ENCODE results near the gene S1PR1.

S1PR1 gene

DNA sequence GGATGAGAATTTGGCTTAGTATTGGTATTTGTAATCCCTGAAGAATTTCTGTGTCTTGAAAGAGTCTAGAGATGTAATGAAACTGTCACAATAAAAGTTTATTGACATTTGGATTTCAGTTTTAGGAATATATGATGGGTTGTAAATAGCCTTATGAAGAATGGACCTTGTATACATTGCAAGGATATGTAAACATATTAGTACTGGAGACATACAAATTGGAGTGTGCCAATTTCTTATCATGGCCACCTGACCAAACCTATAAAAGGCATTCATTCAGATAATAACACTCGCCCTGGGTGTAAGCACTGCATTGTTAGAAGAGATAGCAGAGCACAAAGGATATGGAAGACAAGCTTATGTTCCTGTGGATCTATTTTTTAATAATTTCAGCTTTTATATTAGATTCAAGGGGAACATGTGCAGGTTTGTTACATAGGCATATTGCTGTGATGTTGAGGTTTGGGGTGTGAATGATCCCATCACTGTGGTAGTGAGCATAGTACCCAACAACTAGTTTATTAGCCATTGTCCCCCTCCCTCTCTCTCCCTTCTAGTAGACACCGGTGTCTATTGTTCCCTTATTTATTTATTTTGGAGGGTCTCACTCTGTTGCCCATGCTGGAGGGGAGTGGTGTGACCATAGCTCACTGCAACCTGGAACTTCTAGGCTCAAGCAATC, 8.6 kb downstream of the S1PR1 start:
- H3K4me3 ChIP-seq (ENCODE audit: low read depth, low read length): no peak overlapping the region

DNA sequence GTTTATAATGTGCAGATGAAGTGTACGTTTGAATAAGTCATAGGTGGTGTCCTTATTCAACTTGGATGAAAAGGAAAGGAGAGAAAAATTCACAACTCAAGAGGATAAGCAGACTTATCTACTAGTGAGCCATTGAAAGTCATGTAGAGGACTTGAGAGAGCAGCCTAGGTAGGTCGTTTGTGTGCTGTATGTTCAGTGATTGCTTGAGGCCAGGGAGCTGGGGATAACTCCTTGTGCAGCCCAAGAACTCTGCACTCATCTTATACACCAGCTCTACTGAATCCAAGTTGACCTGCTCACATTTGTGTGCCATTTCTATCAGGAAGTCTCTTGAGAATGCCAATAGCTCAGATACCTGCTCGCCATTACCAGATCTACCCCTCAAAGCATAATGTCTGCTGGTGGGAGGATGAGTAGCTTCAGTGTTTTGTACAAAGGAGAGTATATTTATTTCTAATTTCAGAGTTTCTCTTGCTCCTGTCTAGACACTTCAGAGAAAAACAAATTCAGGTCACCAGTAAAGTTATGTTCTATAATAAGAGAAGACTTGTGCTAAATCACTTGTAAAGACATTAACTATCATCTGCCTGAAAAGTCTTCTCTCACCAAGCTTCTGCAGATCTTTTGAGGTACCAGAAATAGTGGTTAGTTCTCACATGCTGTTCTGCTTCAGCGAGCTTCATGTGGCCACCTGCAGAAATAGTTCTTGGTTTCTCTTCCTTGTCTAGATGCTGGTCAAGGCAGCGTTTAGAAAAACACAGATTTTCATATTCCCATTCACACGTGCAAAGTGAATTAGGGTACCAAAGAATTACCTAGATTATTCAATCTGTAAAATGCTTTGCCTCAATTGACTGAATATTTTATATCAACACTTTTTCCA, 10.8 kb downstream of the S1PR1 start:
- no peak overlapping the region for H3K4me3 ChIP-seq (ENCODE audit: low read depth, low read length)

DNA sequence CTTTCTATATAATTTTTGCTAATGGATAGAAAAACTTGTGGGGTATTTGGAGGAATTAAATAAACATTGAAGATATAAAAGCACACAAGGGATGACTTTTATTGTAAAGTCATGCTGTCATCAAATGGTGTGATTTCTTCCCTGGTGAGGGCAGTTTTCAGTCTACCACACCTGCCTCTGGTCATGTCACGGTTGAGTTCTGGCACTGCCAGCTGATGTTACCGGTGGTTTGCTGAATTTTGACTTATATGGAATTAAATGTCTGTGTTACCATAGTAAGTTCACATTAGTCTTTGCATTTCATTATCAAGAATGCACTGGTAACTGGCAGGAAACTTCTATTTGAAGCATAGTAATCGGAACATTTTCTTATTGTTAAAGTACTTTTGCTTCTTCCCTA, 13.4 kb downstream of the S1PR1 start:
- H3K4me3 ChIP-seq (ENCODE audit: low read depth, low read length): no peak overlapping the region

DNA sequence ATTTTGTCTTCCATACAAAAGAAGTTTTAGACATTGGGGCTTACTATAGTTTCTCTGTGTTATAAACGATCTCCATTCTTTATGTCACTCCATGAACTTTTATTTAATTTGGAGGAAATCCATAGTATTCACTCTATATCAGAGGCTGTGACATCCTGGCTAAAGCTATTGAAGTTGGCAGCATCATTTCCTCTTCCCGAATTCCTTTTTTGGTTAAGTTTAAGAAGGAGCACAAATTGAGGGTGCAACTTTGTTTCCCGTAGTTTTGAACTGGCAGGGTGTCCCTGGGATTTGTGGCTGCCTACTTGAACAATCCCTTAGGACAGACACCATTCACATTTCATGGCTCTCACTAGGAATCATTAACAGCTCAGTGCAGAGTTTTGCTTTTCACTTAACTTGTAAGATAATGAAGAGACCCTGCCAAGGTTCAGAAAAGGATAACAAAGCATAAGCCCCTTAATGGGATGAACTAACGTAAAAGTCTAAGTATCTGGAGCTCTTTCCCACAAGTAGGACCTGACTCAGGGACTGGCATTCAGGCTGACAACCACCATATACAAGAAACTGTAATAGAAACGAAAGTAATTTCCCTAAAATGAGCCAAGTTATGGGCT, 13.9 kb downstream of the S1PR1 start:
- H3K4me3 ChIP-seq (ENCODE audit: low read depth, low read length): no peak overlapping the region

DNA sequence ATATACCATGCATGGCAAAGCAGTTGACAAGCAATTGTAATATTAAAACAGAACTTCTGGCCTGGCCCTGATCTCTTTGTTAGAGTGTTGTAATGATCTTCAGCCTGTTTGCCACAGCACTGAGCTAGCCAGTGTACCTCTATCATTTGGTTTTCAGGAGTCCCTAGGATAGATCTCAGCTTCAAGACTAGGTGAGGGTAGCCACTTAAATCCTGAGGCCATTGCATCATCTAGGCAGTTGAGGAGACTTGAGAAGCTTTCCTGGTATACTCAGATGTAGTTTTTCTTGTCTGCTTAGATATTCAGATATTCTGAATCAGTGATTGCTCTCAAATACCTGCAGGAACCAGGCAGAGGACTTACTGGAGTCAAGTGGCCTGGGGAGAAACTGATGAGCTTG, 14.7 kb downstream of the S1PR1 start:
- no peak overlapping the region for H3K4me3 ChIP-seq (ENCODE audit: low read depth, low read length)

DNA sequence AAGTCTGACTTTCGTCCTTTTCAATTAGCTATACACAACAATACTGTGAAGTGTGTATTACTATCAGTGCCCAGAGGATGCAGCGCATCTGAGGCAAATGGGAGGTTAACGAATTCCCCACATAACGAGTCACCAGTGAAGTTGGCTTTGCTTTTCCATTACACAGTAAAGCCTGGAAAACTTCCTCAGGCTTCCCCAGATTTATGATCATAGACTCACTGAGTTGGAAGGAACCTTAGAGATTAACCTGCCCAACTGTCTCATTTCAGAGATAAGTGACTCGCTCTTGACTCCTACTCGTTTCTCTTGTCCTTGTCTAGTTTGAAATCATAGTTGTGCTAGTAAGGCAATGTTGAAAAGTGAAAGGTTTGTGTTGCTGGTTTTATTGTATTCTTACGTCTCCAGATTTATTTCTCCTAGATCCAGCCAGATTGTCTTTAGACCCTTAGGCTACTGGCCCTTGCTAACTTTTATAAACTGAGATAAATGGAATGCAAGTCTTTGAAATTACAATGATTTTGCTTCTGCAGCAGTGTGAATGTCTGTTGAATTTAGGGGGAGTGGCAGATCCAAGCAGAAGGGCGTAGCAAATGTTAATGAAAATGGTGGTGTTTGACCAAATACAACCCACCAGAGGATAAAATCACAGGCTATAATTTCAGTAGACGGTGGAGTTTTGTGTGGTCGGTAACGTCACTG, 17.3 kb downstream of the S1PR1 start:
- no peak overlapping the region for H3K4me3 ChIP-seq (ENCODE audit: low read depth, low read length)

DNA sequence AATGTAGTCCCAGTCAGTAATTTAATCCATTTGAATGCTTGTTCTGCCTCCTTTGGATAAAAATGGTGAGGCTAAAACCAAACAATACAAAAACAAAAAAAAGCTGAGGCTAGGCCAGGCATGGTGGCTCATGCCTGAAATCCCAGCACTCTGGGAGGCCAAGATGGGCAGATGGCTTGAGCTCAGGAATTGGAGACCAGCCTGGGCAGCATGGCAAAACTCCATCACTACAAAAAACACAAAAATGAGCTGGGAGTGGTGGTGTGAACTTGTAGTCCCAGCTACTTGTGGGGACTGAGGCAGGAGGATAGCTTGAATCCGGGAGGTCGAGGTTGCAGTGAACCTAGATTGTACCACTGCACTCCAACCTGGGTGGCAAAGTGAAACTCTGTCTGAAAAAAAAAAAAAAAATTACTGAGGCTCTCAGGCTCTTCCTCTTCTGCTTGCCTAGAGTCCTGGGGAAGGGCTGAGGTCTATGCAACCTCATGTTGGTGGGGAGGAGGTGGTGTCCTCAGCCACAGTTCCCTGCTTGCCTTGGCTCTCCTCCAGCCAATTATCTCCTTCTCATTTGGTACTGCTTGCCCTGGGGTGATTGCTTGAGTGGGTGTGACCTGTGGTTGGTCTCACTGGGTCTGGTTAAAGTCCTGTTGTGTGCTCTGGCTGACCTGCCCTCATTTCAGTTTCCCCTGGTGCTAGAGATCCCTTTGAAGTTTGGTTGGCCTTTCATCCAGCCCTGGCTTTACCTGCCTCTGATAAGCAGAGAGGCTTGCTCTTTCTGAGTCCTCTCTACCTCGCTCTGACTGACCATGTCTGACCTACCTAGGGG, 20.9 kb downstream of the S1PR1 start:
- H3K4me3 ChIP-seq (ENCODE audit: low read depth, low read length): no peak overlapping the region

DNA sequence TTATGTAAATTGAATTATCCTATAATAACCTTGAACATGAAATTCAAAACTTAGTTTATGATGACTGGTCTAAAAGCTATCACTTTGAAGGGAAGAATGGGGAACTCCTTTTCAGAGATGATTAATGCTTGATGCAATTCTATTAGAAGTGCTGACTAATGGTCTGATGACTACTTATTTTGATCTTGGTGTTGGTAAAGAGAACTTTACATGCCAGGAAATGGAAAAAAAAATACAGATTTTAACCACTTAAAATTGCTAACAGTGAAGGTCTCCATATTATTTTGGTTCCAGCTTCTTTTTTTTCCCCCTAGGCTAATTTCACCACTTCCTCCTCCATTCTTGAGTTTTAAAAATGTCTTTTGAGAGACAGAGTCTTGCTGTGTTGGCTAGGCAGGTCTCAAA, 22.9 kb downstream of the S1PR1 start:
- H3K4me3 ChIP-seq (ENCODE audit: low read depth, low read length): no peak overlapping the region

DNA sequence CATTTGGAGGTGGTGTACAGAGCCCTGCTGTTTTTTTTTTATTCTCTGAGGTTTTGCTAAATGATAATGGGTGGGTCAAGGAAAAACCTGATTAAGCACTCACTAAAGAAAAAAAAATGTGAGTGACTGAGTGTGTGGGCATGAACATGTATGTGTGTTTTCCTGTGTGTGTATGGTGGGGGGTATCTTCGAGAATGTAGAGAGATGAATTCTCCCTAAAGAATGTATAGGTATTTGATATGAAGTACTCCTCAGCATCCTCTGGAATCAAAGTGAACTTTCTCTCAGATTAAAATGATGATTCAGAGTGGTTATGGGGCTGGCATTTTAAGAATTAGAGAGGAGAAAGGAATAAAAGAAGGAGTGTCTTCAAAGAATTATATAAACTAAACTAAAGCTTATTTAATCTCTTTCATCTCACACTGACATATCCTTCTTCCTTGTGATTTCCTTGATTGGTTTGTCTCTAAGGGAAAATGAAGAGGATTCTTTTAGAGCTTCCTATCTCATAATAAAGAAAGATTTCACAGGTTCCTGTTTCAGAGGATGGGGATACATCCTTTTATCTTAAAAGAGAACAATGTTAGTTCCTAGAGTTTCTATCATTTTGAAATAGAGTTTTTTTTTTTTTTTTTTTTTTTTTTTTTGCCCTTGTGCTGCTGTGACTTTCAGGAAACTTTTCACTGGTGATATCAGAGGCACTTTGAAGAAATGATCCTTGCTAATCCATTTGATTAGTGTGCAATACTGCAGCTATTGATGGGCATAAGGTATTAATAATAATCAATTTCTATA, 23.9 kb downstream of the S1PR1 start:
- H3K4me3 ChIP-seq (ENCODE audit: low read depth, low read length): no peak overlapping the region

DNA sequence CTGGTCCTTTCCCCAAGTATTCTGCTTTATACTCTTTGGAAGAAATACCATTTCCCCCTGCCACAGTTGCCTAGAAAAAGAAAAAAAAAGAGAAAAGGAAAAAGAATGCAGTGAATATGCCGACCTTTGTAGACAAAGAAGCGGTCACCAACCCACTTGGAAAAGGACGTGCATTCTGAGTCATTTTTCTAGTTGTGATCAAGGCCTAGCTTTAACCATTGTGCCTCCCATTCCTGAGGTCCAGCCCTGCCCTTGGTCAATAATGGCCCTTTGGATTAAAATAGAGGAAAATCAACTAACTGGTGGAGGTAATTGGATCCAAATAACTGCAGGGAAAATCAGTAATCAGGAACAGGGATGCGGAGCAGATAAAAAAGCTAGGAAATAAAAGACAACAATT, 24.8 kb downstream of the S1PR1 start:
- no peak overlapping the region for H3K4me3 ChIP-seq (ENCODE audit: low read depth, low read length)

DNA sequence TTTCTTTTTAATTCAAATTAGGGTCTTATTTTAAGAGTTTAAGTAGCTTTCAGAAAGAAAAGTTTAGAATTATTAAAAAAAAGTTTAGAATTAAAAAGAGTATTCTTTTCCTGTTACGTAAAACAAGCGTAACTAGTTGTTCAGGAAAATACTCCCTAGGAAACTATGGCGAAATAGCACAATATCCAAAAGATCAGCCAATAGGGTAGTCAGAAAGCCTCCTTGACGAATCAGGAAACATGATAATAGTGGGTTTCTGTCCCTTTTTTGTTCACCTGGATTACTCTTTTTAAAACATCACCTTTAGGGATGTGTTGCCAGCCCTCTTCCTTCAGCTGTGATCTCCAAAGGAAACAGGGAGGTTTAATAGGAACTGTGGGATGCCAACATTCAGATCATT, 25.2 kb downstream of the S1PR1 start:
- H3K4me3 ChIP-seq (ENCODE audit: low read depth, low read length): no peak overlapping the region

DNA sequence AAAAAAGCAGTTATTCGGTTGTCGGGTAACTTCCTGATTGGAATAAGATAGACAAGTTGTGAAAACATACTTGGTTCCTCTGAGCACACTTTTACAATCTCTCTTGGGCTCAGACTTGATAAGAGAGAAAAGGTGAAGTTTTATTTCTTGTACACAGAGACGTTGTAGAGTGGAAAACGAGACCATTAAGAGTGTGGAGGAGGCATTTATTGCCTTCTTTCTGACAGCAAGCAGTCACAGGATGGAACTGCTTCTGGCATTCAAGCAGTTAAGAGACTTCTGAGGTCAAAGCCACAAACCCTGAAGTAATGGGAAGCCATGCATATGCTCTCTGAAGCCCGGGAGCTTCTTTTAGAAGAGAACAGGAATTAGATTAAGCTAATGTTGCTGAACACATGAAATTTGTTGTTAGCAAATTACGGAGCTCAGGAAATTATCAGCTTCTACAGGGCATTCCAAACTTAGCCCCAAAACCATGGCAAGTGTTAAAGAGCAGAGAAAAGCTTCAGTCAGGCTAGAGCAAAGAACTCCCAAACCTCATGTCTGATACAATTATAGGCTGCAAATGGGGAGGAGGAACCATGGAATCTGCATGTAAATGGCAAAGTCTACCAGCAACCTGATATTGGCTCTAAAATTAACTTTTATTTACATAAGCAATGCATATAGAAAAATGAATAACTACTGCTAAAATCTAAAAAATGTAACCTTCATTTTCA, 26.0 kb downstream of the S1PR1 start:
- no peak overlapping the region for H3K4me3 ChIP-seq (ENCODE audit: low read depth, low read length)

DNA sequence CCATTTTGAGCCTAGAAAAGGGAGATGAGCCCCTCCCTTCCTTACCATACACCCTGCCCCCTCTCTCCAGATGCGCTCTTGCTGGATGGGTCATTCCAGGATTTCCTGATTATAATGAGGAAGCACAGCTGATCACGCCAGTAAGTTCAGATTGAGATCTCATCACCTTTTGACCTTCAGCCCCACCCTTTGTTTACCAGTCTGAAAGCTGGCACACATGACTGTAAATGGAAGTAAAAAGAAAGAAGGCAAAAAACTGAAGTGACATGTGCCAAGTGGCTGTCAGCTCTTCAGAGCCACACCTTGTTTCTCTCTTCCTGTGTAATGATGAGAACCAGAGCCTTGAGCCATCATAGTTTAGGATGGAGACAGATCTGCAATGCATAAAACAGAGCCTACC, 27.9 kb downstream of the S1PR1 start:
- H3K4me3 ChIP-seq (ENCODE audit: low read depth, low read length): no peak overlapping the region

DNA sequence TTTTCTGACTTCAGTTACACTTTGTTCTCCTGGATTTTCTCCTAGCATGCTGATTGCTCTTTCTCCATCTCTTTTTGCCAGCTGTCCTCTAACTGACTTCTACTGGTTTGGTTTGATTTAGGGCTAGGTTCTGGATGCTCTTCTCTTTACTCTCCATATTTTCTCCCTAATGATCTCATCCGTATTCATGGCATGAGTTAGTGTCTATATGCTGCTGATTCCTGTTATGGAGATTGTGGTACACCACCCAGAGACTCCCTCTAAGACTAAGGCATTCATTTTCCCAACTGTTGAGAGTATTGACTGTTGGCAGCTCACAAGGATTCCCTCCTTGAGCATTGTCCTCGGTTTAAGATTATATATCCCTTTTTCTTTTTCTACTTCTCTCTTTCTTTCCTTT, 28.9 kb downstream of the S1PR1 start:
- no peak overlapping the region for H3K4me3 ChIP-seq (ENCODE audit: low read depth, low read length)

DNA sequence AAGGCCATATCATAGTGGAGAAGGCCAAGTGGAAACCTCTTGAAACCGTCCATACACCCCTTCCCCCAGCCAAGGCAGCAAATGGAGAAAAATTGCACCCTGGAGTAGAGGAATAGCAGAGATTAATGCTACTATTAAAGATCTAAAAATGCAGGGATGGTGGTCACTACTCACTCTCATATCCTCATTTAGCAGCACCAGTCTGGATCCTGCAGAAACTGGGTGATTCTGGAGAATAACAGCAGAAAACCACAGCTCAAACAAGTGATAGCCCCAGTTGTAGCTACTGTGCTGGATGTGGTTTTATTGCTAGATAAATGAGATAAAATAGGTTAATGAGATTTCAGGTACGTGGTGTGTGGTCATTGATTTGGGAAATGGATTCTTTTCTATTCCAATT, 30.3 kb downstream of the S1PR1 start:
- no peak overlapping the region for H3K4me3 ChIP-seq (ENCODE audit: low read depth, low read length)

DNA sequence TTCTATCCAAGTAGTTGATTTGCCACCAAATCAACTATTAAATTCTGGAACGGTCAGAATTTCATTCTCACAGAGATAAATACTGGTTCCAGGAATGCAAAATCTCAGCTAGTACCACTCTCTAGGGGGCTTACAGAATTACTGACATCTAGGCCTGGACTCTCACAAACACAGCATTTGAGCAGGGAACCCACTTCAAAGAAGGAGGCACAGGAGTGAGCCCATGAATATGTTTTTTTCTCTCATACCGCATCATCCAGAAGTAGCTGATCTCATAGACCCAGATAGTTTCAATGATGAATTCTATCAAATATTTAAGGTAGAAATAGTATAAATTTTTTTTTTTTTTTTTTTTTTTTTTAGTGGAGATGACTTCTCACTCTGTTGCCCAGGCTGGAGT, 32.1 kb downstream of the S1PR1 start:
- no peak overlapping the region for H3K4me3 ChIP-seq (ENCODE audit: low read depth, low read length)

DNA sequence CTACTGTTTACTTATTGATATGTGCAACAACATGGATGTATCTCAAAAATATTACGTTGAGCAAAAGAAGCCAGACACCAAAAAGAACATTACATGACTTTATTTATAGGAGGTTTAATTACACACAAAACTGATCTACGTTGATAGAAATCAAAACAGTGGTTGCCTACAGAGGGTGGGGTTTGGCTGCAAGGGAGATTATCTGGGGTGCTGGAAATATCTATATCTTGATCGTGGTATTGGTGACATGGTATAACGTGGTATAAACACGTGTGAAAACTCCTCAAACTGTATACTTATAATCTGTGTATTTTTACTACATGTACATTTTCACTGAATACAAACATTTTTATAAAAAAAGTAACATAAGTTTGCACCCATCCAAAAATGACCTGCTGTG, 38.9 kb downstream of the S1PR1 start:
- H3K4me3 ChIP-seq (ENCODE audit: low read depth, low read length): no peak overlapping the region

DNA sequence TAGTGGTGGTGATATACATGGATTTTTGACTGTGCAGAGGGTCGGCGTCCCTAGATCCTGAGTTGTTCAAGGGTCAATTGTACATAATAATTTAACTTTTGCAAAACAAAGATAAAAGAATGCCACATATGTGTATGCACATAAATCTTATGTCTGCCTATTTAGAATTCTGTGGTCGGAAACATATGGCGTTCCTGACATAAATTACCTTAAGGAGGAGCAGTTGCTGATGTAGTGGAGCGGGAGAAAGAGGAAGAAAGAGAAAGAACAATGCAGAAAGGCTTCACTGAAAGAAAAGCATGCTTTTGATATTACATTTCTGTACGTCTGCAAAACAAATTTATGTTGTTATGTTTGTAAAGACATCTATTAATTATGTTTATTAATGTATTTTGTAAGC, 40.0 kb downstream of the S1PR1 start:
- no peak overlapping the region for H3K4me3 ChIP-seq (ENCODE audit: low read depth, low read length)

DNA sequence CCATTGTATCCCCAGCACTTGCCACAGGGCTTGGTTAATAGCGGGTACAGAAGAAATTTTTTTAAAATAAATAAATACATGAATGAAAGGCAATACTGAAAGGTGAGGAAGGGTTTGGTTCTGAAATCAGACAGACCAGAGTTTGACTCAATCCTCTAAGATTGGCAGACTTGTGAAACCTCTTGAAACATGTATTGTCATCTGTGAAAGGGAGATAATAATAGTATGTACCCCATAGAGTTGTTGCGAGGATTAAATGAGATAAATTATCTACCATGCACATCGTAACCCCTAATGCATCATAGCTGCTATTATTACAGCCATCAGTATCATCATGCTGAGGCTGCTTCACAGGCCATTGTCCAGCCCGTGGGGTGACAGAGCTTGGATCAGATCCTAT, 41.4 kb downstream of the S1PR1 start:
- no peak overlapping the region for H3K4me3 ChIP-seq (ENCODE audit: low read depth, low read length)
